HG03135 (cell line): ENCODE measurements around the gene EOMES.

Source experiments
- ATAC-seq: cut with Tn5 transposase; IDR thresholded peaks from one replicate; pipeline ENCODE4 v1.9.1; 2021; ENCODE audit warnings: mild to moderate bottlenecking, moderate library complexity; ENCODE audit not compliant: unreplicated experiment

The EOMES gene

DNA sequence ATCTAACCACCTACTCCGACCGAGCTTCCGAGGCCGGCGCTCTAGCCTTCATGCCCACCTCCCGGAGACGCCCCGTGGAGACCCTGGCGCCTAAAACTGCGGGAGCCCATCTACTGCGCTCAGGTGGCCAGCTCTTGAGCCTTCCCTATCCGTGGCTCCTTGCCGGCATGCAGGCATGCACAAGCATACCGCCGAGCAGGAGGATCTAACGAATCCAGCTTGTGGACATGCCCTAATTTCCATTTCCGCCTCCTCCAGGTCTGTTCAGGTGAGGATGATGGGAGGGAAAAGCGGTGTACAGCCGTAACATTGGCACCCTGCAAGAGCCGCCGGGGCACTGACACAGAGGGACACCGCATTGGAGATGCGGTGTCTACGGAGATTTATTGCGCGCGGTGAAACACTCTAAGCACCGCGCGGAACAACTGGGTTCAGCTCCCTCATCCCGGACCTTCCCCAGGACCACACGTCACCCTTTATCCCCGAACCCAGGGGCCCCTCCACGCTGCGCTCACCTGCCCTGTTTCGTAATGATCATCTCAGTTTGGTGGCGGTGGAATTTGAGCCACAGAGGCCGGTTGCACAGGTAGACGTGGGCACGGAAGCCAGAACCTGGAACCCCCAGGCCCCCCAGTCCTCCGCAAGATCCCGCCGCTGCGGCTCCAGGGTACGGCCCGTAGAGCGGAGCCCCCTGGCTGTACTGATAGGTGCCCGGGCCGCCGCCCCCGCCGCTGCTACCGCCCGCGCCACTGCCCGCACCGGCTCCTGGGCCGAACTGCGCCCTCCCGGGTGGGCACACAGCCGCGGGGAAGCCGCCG, 1.0 kb downstream of the EOMES start:
- ATAC-seq, result no peak

DNA sequence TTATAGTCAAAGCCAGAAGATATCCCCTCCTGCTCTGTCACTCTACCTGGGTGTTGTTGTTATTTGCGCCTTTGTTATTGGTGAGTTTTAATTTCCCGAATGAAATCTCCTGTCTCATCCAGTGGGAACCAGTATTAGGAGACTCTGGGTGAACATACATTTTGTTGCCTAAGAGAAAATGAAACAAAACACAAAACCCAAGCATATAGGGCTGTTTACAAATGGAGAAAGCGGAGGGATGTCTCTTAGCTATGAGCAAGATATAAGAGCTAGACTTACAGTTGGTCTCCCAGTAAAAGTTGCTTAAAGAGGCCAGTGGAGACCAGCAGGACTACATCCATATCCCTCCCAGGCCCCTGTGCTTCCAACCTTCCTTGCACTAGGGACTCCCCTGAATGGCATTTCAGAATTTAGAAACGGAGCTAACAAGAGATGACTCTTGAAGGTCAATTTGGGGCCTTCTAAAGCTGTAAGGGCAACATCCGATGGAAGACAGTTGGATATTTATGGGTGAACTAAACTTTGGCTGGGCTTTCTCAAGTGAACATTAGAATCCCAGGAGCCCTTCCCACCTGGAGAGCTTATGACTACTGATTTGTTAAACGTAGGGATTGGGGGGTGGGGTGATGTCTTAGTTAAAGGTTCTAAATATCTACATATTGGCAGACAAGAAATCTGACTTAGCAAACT, 2.7 kb downstream of the EOMES start:
- no peak for ATAC-seq

DNA sequence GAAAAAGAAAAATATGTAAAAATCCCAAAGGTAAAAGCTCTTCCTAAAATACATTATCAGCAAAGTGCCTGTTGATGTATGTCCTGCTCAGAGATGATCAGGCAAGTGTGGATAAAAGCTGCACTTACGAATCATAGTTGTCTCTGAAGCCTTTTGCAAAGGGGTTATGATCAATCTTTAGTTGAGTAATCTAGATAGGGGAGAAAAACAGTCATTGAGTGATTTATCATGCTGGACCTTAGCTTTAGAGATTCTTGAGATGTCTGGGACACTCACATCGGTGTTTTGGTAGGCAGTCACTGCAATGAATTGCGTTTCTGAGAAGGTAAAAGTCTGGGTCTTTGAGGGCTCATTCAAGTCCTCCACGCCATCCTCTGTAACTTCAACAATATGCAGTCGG, 3.7 kb downstream of the EOMES start:
- ATAC-seq, result no peak

DNA sequence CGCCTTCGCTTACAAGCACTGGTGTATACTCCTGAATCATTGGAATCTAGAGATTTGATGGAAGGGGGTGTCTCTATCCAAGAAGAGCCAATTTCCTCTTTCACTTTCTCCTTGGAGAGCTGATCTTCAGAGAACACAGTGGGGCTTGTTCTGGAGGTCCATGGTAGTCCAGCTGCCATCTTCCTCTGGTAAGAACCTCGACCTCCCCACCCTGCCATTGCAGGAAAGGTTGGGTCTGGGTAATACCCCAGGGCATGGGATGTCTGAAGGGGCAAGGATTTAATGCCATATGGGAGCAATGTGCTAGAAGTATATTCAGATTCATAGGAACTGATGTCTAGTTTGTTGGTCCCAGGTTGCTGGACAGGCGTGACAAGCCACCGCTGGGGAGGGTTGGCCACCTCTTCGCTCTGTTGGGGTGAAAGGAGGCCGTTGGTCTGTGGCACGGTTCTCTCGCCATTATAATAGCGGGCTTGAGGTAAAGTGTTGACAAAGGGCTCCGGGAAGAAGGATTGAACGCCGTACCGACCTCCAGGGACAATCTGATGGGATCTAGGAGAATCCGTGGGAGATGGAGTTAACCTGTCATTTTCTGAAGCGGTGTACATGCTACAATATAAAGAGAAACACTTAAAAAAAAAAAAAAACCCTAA, 4.8 kb downstream of the EOMES start:
- ATAC-seq, result no peak

GRCh38 chr3:27716309-27716708, 5.8 kb downstream of the EOMES start:
- ATAC-seq, result no peak

GRCh38 chr3:27715863-27716262, 6.3 kb downstream of the EOMES start:
- no peak for ATAC-seq

- ATAC-seq, result no peak
These were observed 6.7 kb downstream of the EOMES start for GRCh38 chr3:27715454-27715806.

GRCh38 chr3:27714692-27715453, 7.2 kb downstream of the EOMES start:
- ATAC-seq, result no peak

DNA sequence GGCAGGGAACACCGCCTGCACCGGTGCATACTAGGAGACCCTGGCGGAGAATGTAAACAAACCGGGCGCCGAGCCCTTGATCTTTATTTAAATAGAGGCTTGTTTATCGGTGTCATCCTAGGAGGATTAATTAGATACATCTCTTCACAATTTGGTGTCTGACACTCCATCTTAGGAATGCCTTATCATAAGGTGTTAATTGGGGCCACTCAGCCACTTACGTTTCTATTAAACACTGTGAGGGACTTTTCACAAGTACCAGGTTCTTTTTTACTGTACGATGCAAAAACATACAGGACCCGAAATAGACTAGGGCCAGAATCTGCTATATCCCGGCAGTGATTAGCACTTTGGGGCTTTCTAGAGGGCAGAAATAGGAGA, 8.0 kb downstream of the EOMES start:
- no peak for ATAC-seq

- ATAC-seq, result no peak
These were observed 8.5 kb downstream of the EOMES start for GRCh38 chr3:27713435-27714145.

DNA sequence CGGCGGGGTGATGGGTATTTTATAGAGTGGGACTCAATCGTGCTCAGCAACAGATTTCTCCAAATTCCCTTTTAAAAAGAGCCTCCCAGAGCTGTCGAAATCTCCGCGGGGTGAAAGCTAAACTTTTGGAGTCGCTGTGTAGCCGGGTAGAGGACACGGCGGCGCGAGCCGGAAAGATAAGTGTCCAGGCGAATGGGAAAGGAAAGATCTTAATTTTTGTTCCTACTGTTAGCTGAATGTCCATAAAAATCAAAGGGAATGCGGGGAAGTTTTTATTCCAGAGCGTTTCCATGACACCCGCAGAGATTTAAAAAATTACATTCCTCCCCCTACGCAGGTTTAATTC, 9.1 kb downstream of the EOMES start:
- no peak for ATAC-seq

DNA sequence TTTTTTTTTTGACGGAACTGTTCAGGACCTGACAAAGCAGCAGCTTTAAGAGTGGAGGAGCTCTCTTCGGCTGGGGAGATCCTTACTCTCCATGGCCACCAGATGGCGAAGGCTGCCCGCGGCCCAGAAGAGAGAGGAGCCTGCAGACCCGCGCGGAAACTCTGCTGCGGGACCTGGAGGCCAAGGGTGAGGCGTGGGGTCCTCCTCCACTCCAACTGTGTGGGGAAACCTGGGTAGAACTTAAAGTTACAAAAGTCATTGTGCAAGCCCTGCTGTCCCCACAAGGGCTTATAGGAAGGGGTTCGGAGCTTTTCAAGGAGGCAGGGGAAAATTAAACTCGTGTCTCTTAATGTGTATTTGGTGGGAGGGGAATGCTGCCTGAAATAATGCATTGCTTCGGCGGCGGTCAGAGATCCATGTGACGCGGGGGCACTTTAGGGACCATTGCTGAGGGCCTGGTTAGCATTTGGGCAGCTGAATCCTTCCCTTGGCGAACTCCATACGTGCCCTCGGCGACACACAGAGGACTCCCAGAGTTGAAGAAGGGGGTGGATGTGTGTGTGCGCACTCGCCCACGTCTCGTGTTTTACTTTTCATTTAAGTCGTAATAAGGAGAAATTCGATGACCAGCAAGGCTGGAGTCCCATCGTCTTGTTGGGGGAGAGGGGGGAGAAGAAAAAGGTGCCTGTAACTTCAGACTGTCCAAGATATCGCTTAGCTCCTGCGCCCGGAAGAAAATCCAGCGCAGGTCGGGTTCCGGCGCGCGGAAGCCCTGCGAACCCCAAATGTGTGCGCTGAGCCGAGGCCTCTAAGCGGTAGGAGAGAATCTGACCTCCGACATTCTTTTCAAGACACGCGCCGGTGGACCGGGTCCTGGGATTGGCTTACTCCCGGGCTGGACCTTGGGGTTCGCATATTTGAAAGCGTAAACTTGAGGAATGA, 9.7 kb downstream of the EOMES start:
- peak; percentile 95 for ATAC-seq

- no peak for ATAC-seq
These were observed 13.9 kb downstream of the EOMES start for GRCh38 chr3:27708250-27708649.

DNA sequence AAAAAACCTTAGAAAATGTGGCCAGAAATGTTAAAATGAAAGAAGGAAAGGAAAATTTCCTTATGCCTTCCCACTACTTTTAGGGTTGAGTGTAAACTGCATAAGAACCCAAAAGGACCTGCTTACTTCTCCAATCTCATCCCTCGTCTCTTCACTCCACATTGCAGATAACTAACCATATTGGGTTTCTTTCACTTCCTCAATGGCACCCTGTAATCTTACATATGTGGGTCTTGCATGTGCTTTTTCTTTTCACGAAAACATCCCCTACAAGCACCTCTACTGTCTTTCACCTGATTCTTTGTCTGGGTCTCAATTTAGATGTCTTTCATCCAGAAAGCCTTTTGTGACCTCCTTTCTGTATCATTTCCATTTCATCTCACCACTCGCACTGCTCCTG, 23.1 kb downstream of the EOMES start:
- ATAC-seq, result no peak

- ATAC-seq, result no peak
These were observed 25.2 kb downstream of the EOMES start for GRCh38 chr3:27696906-27697305.

DNA sequence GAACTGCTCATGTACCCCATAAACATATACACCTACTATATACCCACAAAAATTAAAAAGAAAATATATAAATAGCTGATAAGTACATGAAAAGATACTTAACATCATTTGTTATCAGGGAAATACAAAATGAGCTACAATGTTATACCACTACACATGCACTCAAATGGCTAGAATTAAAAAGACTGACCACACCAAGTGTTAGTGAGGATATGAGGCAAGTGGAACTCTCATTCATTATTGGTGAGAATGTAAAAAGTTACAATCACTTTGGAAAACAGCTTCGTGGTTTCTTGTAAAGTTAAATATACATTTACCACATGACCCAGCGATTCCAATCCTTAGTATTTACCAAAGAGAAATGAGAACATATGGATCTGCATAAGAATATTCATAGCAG, 26.5 kb downstream of the EOMES start:
- no peak for ATAC-seq

GRCh38 chr3:27688053-27688452, 34.1 kb downstream of the EOMES start:
- no peak for ATAC-seq

DNA sequence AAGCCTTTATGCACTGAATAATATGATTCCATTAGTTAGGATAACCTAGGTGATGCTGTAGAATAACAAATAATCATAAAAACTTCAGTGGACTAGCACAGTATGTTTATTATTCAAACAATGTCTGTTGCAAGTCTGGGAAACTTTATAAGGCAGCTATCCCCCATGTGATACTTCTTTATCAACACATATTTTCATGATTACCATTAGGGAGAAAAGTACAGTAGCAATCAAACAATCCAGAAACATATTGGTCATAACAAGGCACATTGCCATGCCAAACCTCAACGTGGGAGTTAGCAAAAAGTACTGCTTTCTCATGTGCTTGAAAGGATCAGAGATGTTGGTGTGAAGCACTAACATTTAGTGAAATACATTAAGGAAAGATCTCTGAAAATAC, 35.5 kb downstream of the EOMES start:
- ATAC-seq, result no peak

GRCh38 chr3:27685474-27685873, 36.6 kb downstream of the EOMES start:
- no peak for ATAC-seq

- ATAC-seq, result no peak
These were observed 37.8 kb downstream of the EOMES start for GRCh38 chr3:27684302-27684701.
